Endothelial cell of umbilical vein (primary cell): Measurements from ENCODE around the gene PLXNA4. TPM values are rescaled to one million over a fixed set of nuclear protein-coding genes. Genes with fewer than 3 reads are reported as not detected.
A peak's percentile ranks its signal among the peaks of the same experiment; 100 is the strongest.

Experiments used
- BruUV-seq: library from RNA; stranded (reverse); fragments of 400-500 nt; replicated peaks from 2 replicates; lab custom pipeline; 2021; lab: Mats Ljungman, UMichigan
- CTCF ChIA-PET: fragments of 300-600, 350-600 bp; sonication (Branson Sonifier 250); formaldehyde crosslinking; loops from one replicate; lab custom pipeline; 2021; ENCODE audit warnings: antibody characterized with exemption, inconsistent platforms; lab: Charles Lee
- POLR2A ChIA-PET: fragments of 300-600, 350-600 bp; sonication (Branson Sonifier 250); formaldehyde crosslinking; loops from one replicate; lab custom pipeline; 2021; ENCODE audit warnings: antibody characterized with exemption, inconsistent platforms; lab: Charles Lee
- DNase-seq: peaks from one replicate; pipeline ENCODE4 v3.0.0-alpha.2; 2011; ENCODE audit warnings: low read depth, low spot score
- FAIRE-seq: peaks from 2 replicates; lab custom pipeline; 2011; peaks lifted over from hg19 to GRCh38; lab: Jason Lieb, UNC
- H2AFZ ChIP-seq: 2 replicates; pipeline ENCODE4 v1.6.0; 2012; ENCODE audit warnings: low read depth, low read length, control low read depth, inconsistent platforms
- H3K27ac ChIP-seq: 2 replicates; pipeline ENCODE4 v1.5.1; 2011; ENCODE audit warnings: low read depth, mild to moderate bottlenecking, control low read depth, low read length, moderate library complexity; ENCODE audit not compliant: insufficient read depth
- H3K27me3 ChIP-seq, 2 experiments: 2 replicates each; pipeline versions ENCODE4 v1.6.0 to v1.6.1; 2011; ENCODE audit warnings: low read length in 2 of 2, mixed read lengths in 1 of 2; ENCODE audit not compliant: control insufficient read depth in 2 of 2, insufficient read depth in 2 of 2
- H3K36me3 ChIP-seq, 2 experiments: 2 replicates in 1 of 2; 3 replicates in 1 of 2; pipeline ENCODE4 v1.5.1; 2011; ENCODE audit warnings: low read length in 2 of 2, mild to moderate bottlenecking in 1 of 2, moderate library complexity in 1 of 2; ENCODE audit not compliant: control insufficient read depth in 2 of 2, insufficient read depth in 2 of 2; ENCODE audit errors: extremely low read depth in 1 of 2
- H3K4me1 ChIP-seq: 3 replicates; pipeline ENCODE4 v1.5.1; 2011; ENCODE audit warnings: mild to moderate bottlenecking, low read length; ENCODE audit not compliant: control insufficient read depth, insufficient read depth; ENCODE audit errors: extremely low read depth
- H3K4me2 ChIP-seq: 2 replicates; pipeline ENCODE4 v1.6.1; 2011; ENCODE audit warnings: low read length, control low read depth, mixed read lengths; ENCODE audit not compliant: insufficient read depth
- H3K4me3 ChIP-seq, 3 experiments: fragments of 200-600 bp in 1 of 3; sonication (generic), shearing (Covaris generic) in 1 of 3; replicated peaks in 1 of 3; 2 replicates each; pipeline ENCODE4 v1.5.1; 2011 to 2016; ENCODE audit warnings: control low read depth in 3 of 3, low read length in 3 of 3, mild to moderate bottlenecking in 2 of 3, inconsistent platforms in 1 of 3, low read depth in 1 of 3, moderate library complexity in 1 of 3; ENCODE audit not compliant: insufficient read depth in 1 of 3
- H3K79me2 ChIP-seq: 2 replicates; pipeline ENCODE4 v1.6.0; 2012; ENCODE audit warnings: low read length, inconsistent platforms; ENCODE audit not compliant: control insufficient read depth, insufficient read depth
- H3K9ac ChIP-seq: replicated peaks from 2 replicates; pipeline ENCODE3; 2011; ENCODE audit warnings: low read length, control low read depth; ENCODE audit not compliant: insufficient read depth; ENCODE audit errors: extremely low read depth
- H3K9me1 ChIP-seq: replicated peaks from 3 replicates; pipeline ENCODE4 v1.6.0; 2011; ENCODE audit warnings: mild to moderate bottlenecking, low read length; ENCODE audit not compliant: control insufficient read depth, insufficient read depth; ENCODE audit errors: extremely low read depth
- H3K9me3 ChIP-seq: replicated peaks from 2 replicates; pipeline ENCODE4 v1.5.1; 2012; ENCODE audit warnings: low read length, inconsistent platforms; ENCODE audit not compliant: control insufficient read depth, insufficient read depth
- H4K20me1 ChIP-seq: replicated peaks from 2 replicates; pipeline ENCODE3; 2011; ENCODE audit warnings: mild to moderate bottlenecking, low read length; ENCODE audit not compliant: control insufficient read depth, insufficient read depth; ENCODE audit errors: extremely low read depth
- CTCF ChIP-seq, 2 donors: IDR thresholded peaks; 1 replicate in 1 of 2; 2 replicates in 1 of 2; pipeline ENCODE4 v1.5.1; 2011; ENCODE audit warnings: low read length in 2 of 2, mild to moderate bottlenecking in 2 of 2, moderate library complexity in 2 of 2, control low read depth in 1 of 2, inconsistent platforms in 1 of 2, low read depth in 1 of 2; ENCODE audit not compliant: insufficient read depth in 1 of 2; ENCODE audit errors: extremely low read depth in 1 of 2
- EZH2 ChIP-seq: IDR thresholded peaks from 2 replicates; pipeline ENCODE4 v1.6.1; 2012; ENCODE audit warnings: borderline replicate concordance, low read depth, mild to moderate bottlenecking, moderate library complexity, low read length, inconsistent platforms; ENCODE audit not compliant: severe bottlenecking
- FOS ChIP-seq: IDR thresholded peaks from 2 replicates; pipeline ENCODE4 v1.6.1; 2011; ENCODE audit warnings: mild to moderate bottlenecking, low read length, moderate library complexity, borderline replicate concordance; ENCODE audit not compliant: insufficient read depth
- GATA2 ChIP-seq: IDR thresholded peaks from 2 replicates; pipeline ENCODE4 v1.7.0; 2011; ENCODE audit warnings: low read depth, mild to moderate bottlenecking, moderate library complexity, mixed read lengths, low read length; ENCODE audit not compliant: insufficient read length, insufficient read depth
- JUN ChIP-seq: IDR thresholded peaks from 2 replicates; pipeline ENCODE4 v1.6.1; 2011; ENCODE audit warnings: borderline replicate concordance, low read depth; ENCODE audit not compliant: insufficient read length, insufficient read depth
- MAX ChIP-seq: IDR thresholded peaks from 2 replicates; pipeline ENCODE4 v1.6.1; 2011; ENCODE audit not compliant: insufficient read depth, insufficient read length
- MYC ChIP-seq: IDR thresholded peaks from one replicate; pipeline ENCODE4 v1.6.1; 2011; ENCODE audit warnings: mild to moderate bottlenecking, low read depth, low read length
- POLR2A ChIP-seq: IDR thresholded peaks from 2 replicates; pipeline ENCODE4 v1.6.1; 2012; ENCODE audit warnings: low read depth, mild to moderate bottlenecking, control low read depth, low read length
- POLR2AphosphoS5 ChIP-seq: IDR thresholded peaks from 2 replicates; pipeline ENCODE4 v1.6.1; 2012; ENCODE audit warnings: low read depth, mild to moderate bottlenecking, control low read depth, low read length, moderate library complexity; ENCODE audit not compliant: insufficient read depth
- dilution Hi-C: fragments of 300-500 bp; cut with MboI; formaldehyde crosslinking; loops from one replicate; pipeline ENCODE4 v1.15.0; 2019; ENCODE audit warnings: low sequenced_read_pairs; ENCODE audit not compliant: extremely low pct_ligation_motif_present
- intact Hi-C: fragments of 100-400 bp; cut with micrococcal nuclease; formaldehyde crosslinking; loops from one replicate; pipeline ENCODE4 v1.10.0; 2022
- polyA plus RNA-seq, 4 experiments: library from polyadenylated mRNA; depleted of rRNA in 3 of 4; stranded (reverse) in 3 of 4; unstranded in 1 of 4; fragments of >200 nt; gene quantifications; 2 replicates each; pipeline versions ENCODE4 v1.2.1 to v1.2.3, GENCODE V29; 2011 to 2012; ENCODE audit warnings: missing spikeins in 1 of 4
- total RNA-seq: library from RNA; stranded (reverse); gene quantifications from 2 replicates; pipeline ENCODE4 v1.2.3, GENCODE V29; 2021

PLXNA4 gene
- total and polyA plus RNA-seq, 2 donors (not counting 3 experiments of a cell fraction or from before 2014, with no cell fraction given), result 12.1 to 20.4 TPM

DNA sequence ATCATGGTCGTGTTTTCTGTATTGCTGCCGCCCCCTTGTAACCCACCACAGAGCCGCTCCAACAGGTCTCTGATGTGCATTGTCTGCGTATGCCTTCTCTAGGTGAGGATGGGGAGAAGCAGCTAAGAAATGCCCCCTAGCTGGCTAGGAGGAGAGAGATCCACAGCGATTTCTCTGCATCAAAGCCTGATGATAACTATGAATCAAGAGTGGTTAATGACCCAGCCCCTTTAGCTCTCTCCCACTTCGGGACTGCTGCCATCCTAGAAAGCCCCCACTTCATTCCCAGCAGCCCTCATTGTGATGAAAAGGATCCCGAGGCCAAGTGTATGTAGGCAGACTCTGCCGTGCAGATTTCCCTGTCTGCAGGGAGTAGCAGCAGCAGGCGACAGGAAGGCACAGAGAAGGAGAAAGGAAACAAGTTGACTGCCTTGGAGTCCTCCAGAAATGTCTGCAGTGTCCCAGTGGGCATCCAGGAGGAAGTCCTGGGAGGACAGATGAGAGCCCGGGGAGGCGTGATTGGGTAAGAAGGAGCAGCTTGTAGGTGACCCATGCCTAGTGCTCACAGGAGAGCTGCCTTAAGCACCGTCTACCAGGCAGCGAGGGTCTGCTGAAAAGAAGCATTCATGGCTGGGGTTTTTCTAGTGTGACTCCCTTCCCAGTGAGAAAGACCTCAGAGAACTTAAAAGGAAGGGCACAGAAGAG, 2.9 kb downstream of the PLXNA4 start:
- DNase-seq, result peak; percentile 24
- FAIRE-seq, result peak; percentile 78
- no TSS peak for BruUV-seq
- Histone ChIP-seq H3K79me2 (peaks cover 16% of the 10 kb centered on the region), H3K9ac (no peak overlapping the region), H3K36me3 (no peaks in the 10 kb centered on the region), H3K4me1 (peaks cover 57% of the 10 kb centered on the region), H2AFZ (no peak overlapping the region), H3K9me3 (no peaks in the 10 kb centered on the region), H3K4me2 (peak overlapping the region; percentile 84), H3K27ac (no peak overlapping the region), H4K20me1 (no peaks in the 10 kb centered on the region), H3K9me1 (no peaks in the 10 kb centered on the region), H3K27me3 (no peaks in the 10 kb centered on the region), H3K4me3 (no peak overlapping the region)
- ChIA-PET CTCF (interaction anchor here (1.1 to 11.8 kb wide), 8 partner anchors 7 to 261 kb away, joined by 3 to 268 read pairs (median 4); no protein-coding TSS in a partner anchor), POLR2A (no interaction called here)
- TF ChIP-seq POLR2A, result no peak
- TF ChIP-seq FOS, result no peak
- no peak for TF ChIP-seq CTCF (IDR thresholded peaks at IDR 0.05; ENCODE audit: extremely low read depth in 1 of 2, insufficient read depth in 1 of 2, low read depth in 1 of 2, low read length in 2 of 2)
- no peak for TF ChIP-seq JUN
- TF ChIP-seq POLR2AphosphoS5, result no peak
- no peak for TF ChIP-seq GATA2
- no peak for TF ChIP-seq MYC
- no peak for TF ChIP-seq EZH2
- no peak for TF ChIP-seq MAX
- dilution Hi-C loops, result no loop called here
- intact Hi-C loops, result loop anchor here (10.0 kb wide), 2 partner anchors 509 to 861 kb away; no protein-coding TSS in a partner anchor
